Measurements from ENCODE around the gene LHX6. TPM values are rescaled to one million over a fixed set of nuclear protein-coding genes. Genes with fewer than 3 reads are reported as not detected.

LHX6 gene
- polyA plus RNA-seq, 1 donor from 2014 or later = 0.14 TPM

DNA sequence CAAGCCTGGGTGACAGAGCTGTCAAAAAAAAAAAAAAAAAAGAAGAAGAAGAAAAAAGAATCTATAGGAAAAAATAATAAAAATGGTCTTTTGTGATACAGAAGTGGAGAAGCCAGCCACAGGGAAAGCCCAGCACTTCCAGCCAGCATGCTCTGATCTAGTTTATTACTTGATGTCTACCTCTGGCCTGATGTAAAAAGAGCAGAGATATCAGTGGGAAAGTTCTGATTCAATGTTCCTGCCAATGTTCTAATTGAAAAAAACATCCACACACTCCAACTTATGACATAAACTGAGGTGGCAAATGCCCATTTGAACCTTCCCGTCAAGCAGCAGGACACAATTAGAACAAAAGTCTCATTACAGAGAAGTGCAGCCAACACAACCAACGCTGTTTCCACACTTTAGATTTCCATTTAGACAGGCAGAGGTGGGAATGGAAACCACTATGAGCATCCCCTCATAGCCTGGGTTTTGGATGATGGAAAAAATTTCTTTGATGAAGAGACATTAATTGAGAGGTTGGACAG is 30.2 kb upstream of the LHX6 start:
- H3K27ac ChIP-seq (ENCODE audit: low read length) = no peak overlapping the region
- H3K9me2 ChIP-seq (ENCODE audit: insufficient read depth, low read length) = no peaks in the 10 kb centered on the region
- peaks cover 5% of the 10 kb centered on the region for H3K36me3 ChIP-seq (ENCODE audit: insufficient read depth, low read length)
- no peak overlapping the region for H2AFZ ChIP-seq (ENCODE audit: low read depth, low read length)
- no peaks in the 10 kb centered on the region for H3F3A ChIP-seq (ENCODE audit: insufficient read depth, low read length, poor library complexity, severe bottlenecking)
- no peaks in the 10 kb centered on the region for H3K9me3 ChIP-seq (ENCODE audit: low read length)
- TF ChIP-seq, protein P1, sequence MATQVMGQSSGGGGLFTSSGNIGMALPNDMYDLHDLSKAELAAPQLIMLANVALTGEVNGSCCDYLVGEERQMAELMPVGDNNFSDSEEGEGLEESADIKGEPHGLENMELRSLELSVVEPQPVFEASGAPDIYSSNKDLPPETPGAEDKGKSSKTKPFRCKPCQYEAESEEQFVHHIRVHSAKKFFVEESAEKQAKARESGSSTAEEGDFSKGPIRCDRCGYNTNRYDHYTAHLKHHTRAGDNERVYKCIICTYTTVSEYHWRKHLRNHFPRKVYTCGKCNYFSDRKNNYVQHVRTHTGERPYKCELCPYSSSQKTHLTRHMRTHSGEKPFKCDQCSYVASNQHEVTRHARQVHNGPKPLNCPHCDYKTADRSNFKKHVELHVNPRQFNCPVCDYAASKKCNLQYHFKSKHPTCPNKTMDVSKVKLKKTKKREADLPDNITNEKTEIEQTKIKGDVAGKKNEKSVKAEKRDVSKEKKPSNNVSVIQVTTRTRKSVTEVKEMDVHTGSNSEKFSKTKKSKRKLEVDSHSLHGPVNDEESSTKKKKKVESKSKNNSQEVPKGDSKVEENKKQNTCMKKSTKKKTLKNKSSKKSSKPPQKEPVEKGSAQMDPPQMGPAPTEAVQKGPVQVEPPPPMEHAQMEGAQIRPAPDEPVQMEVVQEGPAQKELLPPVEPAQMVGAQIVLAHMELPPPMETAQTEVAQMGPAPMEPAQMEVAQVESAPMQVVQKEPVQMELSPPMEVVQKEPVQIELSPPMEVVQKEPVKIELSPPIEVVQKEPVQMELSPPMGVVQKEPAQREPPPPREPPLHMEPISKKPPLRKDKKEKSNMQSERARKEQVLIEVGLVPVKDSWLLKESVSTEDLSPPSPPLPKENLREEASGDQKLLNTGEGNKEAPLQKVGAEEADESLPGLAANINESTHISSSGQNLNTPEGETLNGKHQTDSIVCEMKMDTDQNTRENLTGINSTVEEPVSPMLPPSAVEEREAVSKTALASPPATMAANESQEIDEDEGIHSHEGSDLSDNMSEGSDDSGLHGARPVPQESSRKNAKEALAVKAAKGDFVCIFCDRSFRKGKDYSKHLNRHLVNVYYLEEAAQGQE (IDR thresholded peaks at IDR 0.05; ENCODE audit: borderline replicate concordance) = no peak
- no peak for TF ChIP-seq RAD21 (conservative IDR thresholded peaks at IDR 0.05)
- TF ChIP-seq SMC3 (conservative IDR thresholded peaks at IDR 0.05; ENCODE audit: poor library complexity) = no peak
- TF ChIP-seq POLR2AphosphoS5 (IDR thresholded peaks at IDR 0.05) = no peak
- TF ChIP-seq, protein P2, sequence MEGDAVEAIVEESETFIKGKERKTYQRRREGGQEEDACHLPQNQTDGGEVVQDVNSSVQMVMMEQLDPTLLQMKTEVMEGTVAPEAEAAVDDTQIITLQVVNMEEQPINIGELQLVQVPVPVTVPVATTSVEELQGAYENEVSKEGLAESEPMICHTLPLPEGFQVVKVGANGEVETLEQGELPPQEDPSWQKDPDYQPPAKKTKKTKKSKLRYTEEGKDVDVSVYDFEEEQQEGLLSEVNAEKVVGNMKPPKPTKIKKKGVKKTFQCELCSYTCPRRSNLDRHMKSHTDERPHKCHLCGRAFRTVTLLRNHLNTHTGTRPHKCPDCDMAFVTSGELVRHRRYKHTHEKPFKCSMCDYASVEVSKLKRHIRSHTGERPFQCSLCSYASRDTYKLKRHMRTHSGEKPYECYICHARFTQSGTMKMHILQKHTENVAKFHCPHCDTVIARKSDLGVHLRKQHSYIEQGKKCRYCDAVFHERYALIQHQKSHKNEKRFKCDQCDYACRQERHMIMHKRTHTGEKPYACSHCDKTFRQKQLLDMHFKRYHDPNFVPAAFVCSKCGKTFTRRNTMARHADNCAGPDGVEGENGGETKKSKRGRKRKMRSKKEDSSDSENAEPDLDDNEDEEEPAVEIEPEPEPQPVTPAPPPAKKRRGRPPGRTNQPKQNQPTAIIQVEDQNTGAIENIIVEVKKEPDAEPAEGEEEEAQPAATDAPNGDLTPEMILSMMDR (IDR thresholded peaks at IDR 0.05; ENCODE audit: poor library complexity, severe bottlenecking) = no peak
- TF ChIP-seq MXI1 (conservative IDR thresholded peaks at IDR 0.05; ENCODE audit: poor library complexity, severe bottlenecking) = no peak
- TF ChIP-seq EP300 (conservative IDR thresholded peaks at IDR 0.05; ENCODE audit: poor library complexity, severe bottlenecking) = no peak
- TF ChIP-seq EZH2 (IDR thresholded peaks at IDR 0.05; ENCODE audit: borderline replicate concordance, insufficient read depth, low read length, poor library complexity, severe bottlenecking) = no peak
- TF ChIP-seq TAF1 (IDR thresholded peaks at IDR 0.05; ENCODE audit: low read depth) = no peak
- no peak overlapping the region for H3K4me2 ChIP-seq (ENCODE audit: low read length)
- H3K9ac ChIP-seq (ENCODE audit: low read length) = no peak overlapping the region
- no peak overlapping the region for H3K4me3 ChIP-seq (ENCODE audit: low read length)
- no peaks in the 10 kb centered on the region for H3K27me3 ChIP-seq (ENCODE audit: insufficient read depth, low read depth, low read length)
- peaks cover 19% of the 10 kb centered on the region for H3K79me2 ChIP-seq (replicated peaks; ENCODE audit: insufficient read depth, low read length)
- H4K20me1 ChIP-seq (ENCODE audit: insufficient read depth) = no peaks in the 10 kb centered on the region

DNA sequence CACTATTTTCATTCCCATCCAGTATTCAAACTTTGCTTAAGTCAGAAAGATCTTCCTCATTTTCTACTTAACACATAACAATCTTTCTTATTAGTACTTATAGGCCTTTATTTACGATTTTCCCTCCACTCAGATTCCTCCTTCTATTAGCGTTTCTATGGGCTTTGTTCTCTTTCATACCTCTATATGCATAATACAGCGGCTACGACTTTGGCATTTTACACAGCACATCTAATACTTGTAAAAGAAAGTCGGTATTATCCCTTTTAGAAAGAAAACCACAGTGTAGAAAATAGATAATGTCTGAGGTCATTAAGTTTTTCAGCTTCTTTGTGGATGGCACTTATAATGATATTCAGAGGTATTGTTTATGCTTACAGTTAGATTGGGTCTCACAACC is 27.4 kb upstream of the LHX6 start:
- TF ChIP-seq EP300 (conservative IDR thresholded peaks at IDR 0.05; ENCODE audit: poor library complexity, severe bottlenecking) (no peak), POLR2AphosphoS5 (IDR thresholded peaks at IDR 0.05) (no peak), MXI1 (conservative IDR thresholded peaks at IDR 0.05; ENCODE audit: poor library complexity, severe bottlenecking) (no peak), EZH2 (IDR thresholded peaks at IDR 0.05; ENCODE audit: borderline replicate concordance, insufficient read depth, low read length, poor library complexity, severe bottlenecking) (no peak), RAD21 (conservative IDR thresholded peaks at IDR 0.05) (no peak), SMC3 (conservative IDR thresholded peaks at IDR 0.05; ENCODE audit: poor library complexity) (no peak), TAF1 (IDR thresholded peaks at IDR 0.05; ENCODE audit: low read depth) (no peak)
- TF ChIP-seq, protein P1 (IDR thresholded peaks at IDR 0.05; ENCODE audit: borderline replicate concordance) = no peak
- TF ChIP-seq, protein P2 (IDR thresholded peaks at IDR 0.05; ENCODE audit: poor library complexity, severe bottlenecking) = no peak
- no peaks in the 10 kb centered on the region for H4K20me1 ChIP-seq (ENCODE audit: insufficient read depth)
- no peaks in the 10 kb centered on the region for H3K9me3 ChIP-seq (ENCODE audit: low read length)
- H3K27me3 ChIP-seq (ENCODE audit: insufficient read depth, low read depth, low read length) = no peaks in the 10 kb centered on the region
- no peak overlapping the region for H2AFZ ChIP-seq (ENCODE audit: low read depth, low read length)
- H3K27ac ChIP-seq (ENCODE audit: low read length) = no peak overlapping the region
- H3K4me3 ChIP-seq (ENCODE audit: low read length) = no peak overlapping the region
- H3K9me2 ChIP-seq (ENCODE audit: insufficient read depth, low read length) = no peaks in the 10 kb centered on the region
- H3K4me2 ChIP-seq (ENCODE audit: low read length) = no peak overlapping the region
- peaks cover 5% of the 10 kb centered on the region for H3K36me3 ChIP-seq (ENCODE audit: insufficient read depth, low read length)
- no peaks in the 10 kb centered on the region for H3F3A ChIP-seq (ENCODE audit: insufficient read depth, low read length, poor library complexity, severe bottlenecking)
- H3K9ac ChIP-seq (ENCODE audit: low read length) = no peak overlapping the region
- H3K79me2 ChIP-seq (replicated peaks; ENCODE audit: insufficient read depth, low read length) = peaks cover 4% of the 10 kb centered on the region
